K562 treated with DMSO at 1 percent for 4 hours (cell line): ENCODE data around the gene CCDC191. TPM values are rescaled to one million over a fixed set of nuclear protein-coding genes. Genes with fewer than 3 reads are reported as not detected.

ENCODE experiments used
- total RNA-seq: library from RNA; unstranded; fragments of 300-600 nt; gene quantifications from 2 replicates; pipeline ENCODE4 v1.2.3, GENCODE V29; 2022; ENCODE audit not compliant: insufficient read depth

The CCDC191 gene
- total RNA-seq = not detected in 2 replicates

GRCh38 chr3:114056130-114057010 lies at the start of gene CCDC191, which contains the start of gene QTRT2:
Gene CCDC191 (minus strand): TSS chr3:114056526. CDS start chr3:114056466, 60 bp downstream.
Gene QTRT2 (plus strand): TSS chr3:114056737. CDS start chr3:114065258, 8,521 bp downstream.

DNA sequence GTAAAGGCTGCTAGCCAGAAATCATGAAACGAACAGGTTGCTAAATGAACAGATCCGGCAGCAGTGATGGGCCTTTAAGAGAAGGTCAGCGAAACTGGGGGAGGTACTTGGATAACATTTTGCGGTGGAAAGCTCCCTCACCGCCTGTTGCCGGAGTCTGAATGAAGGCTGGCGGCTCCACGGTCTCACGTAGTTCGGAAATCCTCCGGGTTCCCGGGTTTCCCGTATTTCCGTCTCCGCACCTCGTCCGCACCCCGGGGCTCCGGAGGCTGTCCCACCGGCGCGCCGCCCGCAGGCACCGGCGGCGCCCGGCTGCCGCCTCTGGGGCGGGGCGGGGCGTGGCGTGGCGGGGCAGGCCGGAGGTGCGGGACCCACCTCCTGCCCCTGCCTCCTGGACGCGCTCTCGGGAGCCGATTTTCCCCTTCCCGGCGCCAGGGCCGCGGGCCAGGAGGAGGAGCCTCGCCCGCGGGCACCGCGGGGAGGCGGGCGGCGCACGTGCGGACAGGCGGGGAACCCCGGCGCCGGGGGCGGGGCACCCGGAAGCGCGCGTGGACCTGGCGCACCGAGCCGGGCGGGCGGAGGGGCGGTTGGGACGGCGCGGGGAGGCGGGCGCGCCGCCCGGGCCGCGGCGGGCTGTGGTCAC lies 108.8 kb downstream of the CCDC191 start, which contains the start of gene ZDHHC23:
Gene ZDHHC23, plus strand, starts transcription at position 642 of the 643 bp plus-strand sequence. CDS start 790 bp downstream, outside the sequence.

Other genes starting within 250 kb of the CCDC191 start
- not detected in 2 replicates for gene GRAMD1C, start 217.7 kb downstream of the CCDC191 start, total RNA-seq
- 0.16 TPM in 1 of 2 replicates, not detected in the other for gene ZDHHC23, start 108.5 kb downstream of the CCDC191 start, total RNA-seq
- 3.3 and 7.3 TPM in 2 replicates for gene QTRT2, start 211 bp upstream of the CCDC191 start, total RNA-seq
- gene DRD3, start 122.5 kb upstream of the CCDC191 start, total RNA-seq = not detected in 2 replicates
- gene ZNF80, start 181.1 kb upstream of the CCDC191 start, total RNA-seq = not detected in 2 replicates
- not detected in 2 replicates for gene TIGIT, start 237.5 kb upstream of the CCDC191 start, total RNA-seq